GM23338 (cell line): ENCODE measurements around the gene NPIPA3. TPM values are rescaled to one million over a fixed set of nuclear protein-coding genes. Genes with fewer than 3 reads are reported as not detected.
"Not testable (repeated sequence)": the region's sequence is repeated elsewhere in the genome, so short reads cannot be mapped to it uniquely, and the experiment has no call there.

Source experiments
- ATAC-seq: fragments of 200-7000 bp; cut with Tn5 transposase; 3 replicates; pipeline ENCODE4 v1.9.1; 2020
- DNase-seq: peaks from one replicate; pipeline ENCODE4 v3.0.0-alpha.2; 2015; ENCODE audit warnings: low spot score
- H2AFZ ChIP-seq: fragments of 200-600 bp; sonication (generic); 2 replicates; pipeline ENCODE4 v1.8.0; 2016; ENCODE audit warnings: antibody characterized with exemption, mild to moderate bottlenecking, moderate library complexity
- H3F3A ChIP-seq: fragments of 200-600 bp; sonication (generic); replicated peaks from 2 replicates; pipeline ENCODE4 v1.8.0; 2017; ENCODE audit warnings: antibody characterized with exemption, mixed run types, low read depth
- H3K27ac ChIP-seq: fragments of 200-600 bp; sonication (generic); 2 replicates; pipeline ENCODE4 v1.6.1; 2016; ENCODE audit warnings: low read depth
- H3K27me3 ChIP-seq: fragments of 200-600 bp; sonication (generic); 2 replicates; pipeline ENCODE4 v1.8.0; 2016; ENCODE audit warnings: mild to moderate bottlenecking, mixed run types, moderate library complexity; ENCODE audit not compliant: insufficient read depth
- H3K36me3 ChIP-seq: fragments of 200-600 bp; sonication (generic); 2 replicates; pipeline ENCODE4 v1.8.0; 2016; ENCODE audit warnings: mild to moderate bottlenecking; ENCODE audit not compliant: insufficient read depth
- H3K4me1 ChIP-seq: fragments of 200-600 bp; sonication (generic); 2 replicates; pipeline ENCODE4 v1.8.0; 2016; ENCODE audit warnings: mild to moderate bottlenecking, moderate library complexity; ENCODE audit not compliant: insufficient read depth
- H3K4me2 ChIP-seq: fragments of 200-600 bp; sonication (generic); 2 replicates; pipeline ENCODE4 v1.7.1; 2017; ENCODE audit warnings: mixed run types
- H3K4me3 ChIP-seq: fragments of 200-600 bp; sonication (generic); 2 replicates; pipeline ENCODE4 v1.6.1; 2016; ENCODE audit warnings: mixed run types
- H3K79me2 ChIP-seq: fragments of 200-600 bp; sonication (generic); replicated peaks from 2 replicates; pipeline ENCODE4 v1.8.0; 2017; ENCODE audit warnings: mild to moderate bottlenecking; ENCODE audit not compliant: insufficient read depth
- H3K9me2 ChIP-seq: fragments of 200-600 bp; sonication (generic); 2 replicates; pipeline ENCODE4 v1.8.0; 2017; ENCODE audit not compliant: insufficient read depth
- H4K20me1 ChIP-seq: fragments of 200-600 bp; sonication (generic); replicated peaks from 2 replicates; pipeline ENCODE4 v1.8.0; 2017; ENCODE audit warnings: mild to moderate bottlenecking; ENCODE audit not compliant: insufficient read depth
- H3K27ac Mint-ChIP-seq: 2 replicates; pipeline ENCODE4 v1.8.0; 2020; ENCODE audit warnings: inconsistent platforms, mild to moderate bottlenecking, moderate library complexity, mixed read lengths
- H3K27me3 Mint-ChIP-seq: 3 replicates; pipeline ENCODE4 v1.8.0; 2022; ENCODE audit warnings: low read depth, mild to moderate bottlenecking, moderate library complexity, mixed read lengths, inconsistent platforms; ENCODE audit not compliant: insufficient read depth, poor library complexity
- H3K36me3 Mint-ChIP-seq: 3 replicates; pipeline ENCODE4 v1.8.0; 2021; ENCODE audit warnings: low read depth, mild to moderate bottlenecking, inconsistent platforms, moderate library complexity, mixed read lengths
- H3K4me1 Mint-ChIP-seq: 3 replicates; pipeline ENCODE4 v1.8.0; 2020; ENCODE audit warnings: mild to moderate bottlenecking, inconsistent platforms, mixed read lengths
- H3K4me3 Mint-ChIP-seq: 3 replicates; pipeline ENCODE4 v1.8.0; 2021; ENCODE audit warnings: moderate library complexity, mild to moderate bottlenecking, inconsistent platforms, mixed read lengths
- H3K9me3 Mint-ChIP-seq: 3 replicates; pipeline ENCODE4 v1.8.0; 2020; ENCODE audit warnings: moderate library complexity, mild to moderate bottlenecking, inconsistent platforms, mixed read lengths
- polyA plus RNA-seq: library from polyadenylated mRNA; unstranded; fragments of >200 nt; fragmentation: Nextera tagmentation; extraction: Ambion mirVana; gene quantifications from 2 replicates; pipeline ENCODE4 v1.2.1, GENCODE V29; 2016
- total RNA-seq: library from RNA; depleted of rRNA; stranded (reverse); fragments of >200 nt; shearing (Covaris generic); gene quantifications from 2 replicates; pipeline ENCODE4 v1.2.3, GENCODE V29; 2014

Gene NPIPA3
- total and polyA plus RNA-seq, 2 experiments from 2014 or later: 0.57 to 5.7 TPM

DNA sequence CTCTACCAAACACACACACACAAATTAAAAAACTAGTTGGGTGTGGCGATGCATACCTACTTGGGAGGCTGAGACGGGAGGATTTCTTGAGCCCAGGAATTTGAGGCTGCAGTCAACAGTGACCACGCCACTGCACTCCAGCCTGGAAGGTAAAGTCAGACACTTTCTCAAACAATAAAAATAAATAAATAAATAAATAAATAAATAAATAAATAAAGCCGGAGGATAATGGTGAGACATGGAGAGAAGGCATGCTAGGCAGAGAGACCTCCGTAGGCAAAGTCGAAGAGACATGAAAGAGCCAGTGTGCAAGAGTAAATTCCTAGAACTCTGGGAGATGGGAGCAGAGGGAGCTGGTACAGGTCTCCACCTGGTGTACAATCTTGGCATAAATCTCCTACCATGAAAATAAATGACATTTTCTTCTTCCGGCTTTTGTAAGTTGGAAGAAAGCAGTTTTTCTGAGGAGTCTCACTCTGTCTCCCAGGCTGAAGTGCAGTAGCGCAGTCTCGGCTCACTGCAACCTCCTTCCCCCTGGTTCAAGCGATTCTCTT, 37.7 kb downstream of the NPIPA3 start:
- H3F3A ChIP-seq, H3K4me2 ChIP-seq, DNase-seq, H2AFZ ChIP-seq, H3K9me2 ChIP-seq, H3K4me1 Mint-ChIP-seq, H3K27ac Mint-ChIP-seq, H3K27me3 ChIP-seq, ATAC-seq, H3K4me3 ChIP-seq, H3K27ac ChIP-seq, H3K79me2 ChIP-seq, H3K36me3 ChIP-seq, H3K4me3 Mint-ChIP-seq, H4K20me1 ChIP-seq, H3K9me3 Mint-ChIP-seq, H3K36me3 Mint-ChIP-seq, H3K27me3 Mint-ChIP-seq, H3K4me1 ChIP-seq: not testable (repeated sequence)

DNA sequence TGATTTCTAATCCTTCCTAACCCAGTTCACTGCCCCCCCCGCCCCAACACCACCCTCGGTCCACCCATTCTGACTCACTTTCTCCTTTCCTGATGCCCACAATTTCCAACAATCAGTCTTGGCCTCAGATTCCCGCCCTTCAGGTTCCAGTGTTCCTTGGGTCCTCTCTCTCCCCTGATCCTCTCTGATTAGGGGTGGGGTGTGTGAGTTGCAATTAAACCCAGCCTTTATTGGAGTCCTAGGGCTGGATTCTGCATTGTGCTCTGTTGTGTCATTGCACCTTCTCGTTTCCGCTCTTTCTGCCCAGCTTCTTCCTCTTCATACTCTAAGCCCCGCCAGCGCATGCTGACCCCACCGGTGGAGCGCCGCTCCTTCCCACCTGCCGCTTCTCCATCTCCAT, 38.6 kb downstream of the NPIPA3 start:
- not testable (repeated sequence) for H3K27ac Mint-ChIP-seq, H3K4me3 Mint-ChIP-seq, H3K36me3 Mint-ChIP-seq, H3K36me3 ChIP-seq, H3K27ac ChIP-seq, H2AFZ ChIP-seq, H3K79me2 ChIP-seq, H3K4me1 ChIP-seq, H3F3A ChIP-seq, H3K27me3 Mint-ChIP-seq, DNase-seq, H3K9me2 ChIP-seq, H4K20me1 ChIP-seq, H3K4me2 ChIP-seq, H3K4me3 ChIP-seq, H3K4me1 Mint-ChIP-seq, H3K27me3 ChIP-seq, H3K9me3 Mint-ChIP-seq
- peak; percentile 13; the same call in 1 of the 3 replicates for ATAC-seq

GRCh38 chr16:14742273-14743128, 39.3 kb downstream of the NPIPA3 start, which contains the start of gene NPIPA2:
TSS of gene NPIPA2 (plus strand) at chr16:14742533. CDS start at chr16:14748066, 5,533 bp downstream.
- H3K4me1 ChIP-seq, H3K9me2 ChIP-seq, H3K4me3 ChIP-seq, H3K27ac Mint-ChIP-seq, H2AFZ ChIP-seq, H3K79me2 ChIP-seq, H3K27me3 Mint-ChIP-seq, H3K9me3 Mint-ChIP-seq, H3F3A ChIP-seq, H3K27ac ChIP-seq, DNase-seq, H3K27me3 ChIP-seq, H4K20me1 ChIP-seq, H3K36me3 ChIP-seq, H3K4me2 ChIP-seq, H3K4me3 Mint-ChIP-seq, H3K36me3 Mint-ChIP-seq, H3K4me1 Mint-ChIP-seq: not testable (repeated sequence)
- peak; percentile 99 for ATAC-seq

DNA sequence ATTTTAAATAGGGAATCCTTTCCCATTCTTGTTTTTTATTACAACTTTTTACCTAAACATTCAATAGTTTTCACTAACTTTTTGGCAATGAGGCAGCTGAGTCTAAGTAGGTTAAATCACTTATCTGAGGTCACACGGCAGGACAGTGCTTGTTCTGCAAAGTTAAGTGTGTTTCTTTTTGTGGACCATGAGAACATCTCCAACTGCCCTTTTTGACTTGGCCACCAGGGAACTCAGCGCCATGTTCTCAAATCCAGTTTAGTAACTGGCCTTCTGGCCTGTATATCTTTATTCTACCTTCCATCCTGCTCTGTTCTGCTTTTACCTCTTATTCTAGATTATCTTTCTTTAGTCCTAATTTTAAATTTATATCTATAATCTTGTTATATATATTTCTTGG, 70.4 kb downstream of the NPIPA3 start:
- not testable (repeated sequence) for ATAC-seq, H3K4me3 Mint-ChIP-seq, H2AFZ ChIP-seq, H3K4me3 ChIP-seq, H3K9me2 ChIP-seq, H3K9me3 Mint-ChIP-seq, H3K4me2 ChIP-seq, DNase-seq, H3F3A ChIP-seq, H3K36me3 Mint-ChIP-seq, H3K27ac Mint-ChIP-seq, H3K27me3 Mint-ChIP-seq, H3K79me2 ChIP-seq, H3K27me3 ChIP-seq, H3K36me3 ChIP-seq, H3K4me1 Mint-ChIP-seq, H3K4me1 ChIP-seq, H3K27ac ChIP-seq, H4K20me1 ChIP-seq

GRCh38 chr16:14775624-14776023, 72.4 kb downstream of the NPIPA3 start:
- not testable (repeated sequence) for H3K36me3 ChIP-seq, H3K27ac ChIP-seq, H3K4me3 ChIP-seq, DNase-seq, H3K27ac Mint-ChIP-seq, H4K20me1 ChIP-seq, H3K4me1 ChIP-seq, H3K4me3 Mint-ChIP-seq, H3K27me3 ChIP-seq, H2AFZ ChIP-seq, H3F3A ChIP-seq, H3K9me2 ChIP-seq, H3K27me3 Mint-ChIP-seq, ATAC-seq, H3K36me3 Mint-ChIP-seq, H3K4me1 Mint-ChIP-seq, H3K4me2 ChIP-seq, H3K79me2 ChIP-seq, H3K9me3 Mint-ChIP-seq
